Hippocampal formation (tissue), 2 donors: ENCODE data around the gene DDX1.
"Not testable (repeated sequence)": the region's sequence is repeated elsewhere in the genome, so short reads cannot be mapped to it uniquely, and the experiment has no call there.

Experiments
- DNase-seq, 2 donors: peaks; one replicate each; lab custom pipeline; 2025; lab: John Stamatoyannopoulos, UW

DDX1 gene

DNA sequence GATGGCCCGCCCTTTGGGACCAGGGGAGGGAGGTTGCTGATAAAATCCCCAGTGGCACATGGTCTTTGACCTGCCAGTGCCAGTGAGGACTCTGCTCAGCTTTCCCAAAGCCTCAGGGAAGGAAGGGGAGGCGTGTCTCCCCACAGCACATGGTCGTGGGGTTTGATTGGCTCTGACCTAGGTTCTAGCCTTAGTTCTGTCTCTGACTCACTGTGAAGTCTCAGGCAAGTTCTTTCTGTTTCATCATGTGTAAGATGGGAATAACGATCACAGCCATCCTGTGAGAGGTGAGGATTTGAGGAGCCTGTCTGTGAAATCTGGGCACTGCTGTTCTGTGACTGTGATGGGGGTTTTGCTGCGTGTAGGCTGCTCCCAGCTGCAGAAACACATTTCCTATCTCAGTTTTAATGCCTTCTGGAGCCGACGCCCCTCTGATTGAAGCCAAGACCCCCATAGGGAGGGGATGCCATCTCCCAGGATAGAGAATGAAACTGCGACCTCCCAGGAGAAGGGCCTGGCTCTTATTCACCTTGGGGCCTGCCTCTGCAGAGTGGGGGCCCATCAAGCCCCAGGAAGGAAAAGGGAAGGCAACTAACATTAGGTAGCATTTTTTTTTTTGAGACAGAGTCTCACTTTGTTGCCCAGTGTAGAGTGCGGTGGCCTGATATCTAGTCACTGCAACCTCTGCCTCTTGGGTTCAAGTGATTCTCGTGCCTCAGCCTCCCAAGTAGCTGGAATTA, 84.0 kb downstream of the DDX1 start:
- no peak for DNase-seq

DNA sequence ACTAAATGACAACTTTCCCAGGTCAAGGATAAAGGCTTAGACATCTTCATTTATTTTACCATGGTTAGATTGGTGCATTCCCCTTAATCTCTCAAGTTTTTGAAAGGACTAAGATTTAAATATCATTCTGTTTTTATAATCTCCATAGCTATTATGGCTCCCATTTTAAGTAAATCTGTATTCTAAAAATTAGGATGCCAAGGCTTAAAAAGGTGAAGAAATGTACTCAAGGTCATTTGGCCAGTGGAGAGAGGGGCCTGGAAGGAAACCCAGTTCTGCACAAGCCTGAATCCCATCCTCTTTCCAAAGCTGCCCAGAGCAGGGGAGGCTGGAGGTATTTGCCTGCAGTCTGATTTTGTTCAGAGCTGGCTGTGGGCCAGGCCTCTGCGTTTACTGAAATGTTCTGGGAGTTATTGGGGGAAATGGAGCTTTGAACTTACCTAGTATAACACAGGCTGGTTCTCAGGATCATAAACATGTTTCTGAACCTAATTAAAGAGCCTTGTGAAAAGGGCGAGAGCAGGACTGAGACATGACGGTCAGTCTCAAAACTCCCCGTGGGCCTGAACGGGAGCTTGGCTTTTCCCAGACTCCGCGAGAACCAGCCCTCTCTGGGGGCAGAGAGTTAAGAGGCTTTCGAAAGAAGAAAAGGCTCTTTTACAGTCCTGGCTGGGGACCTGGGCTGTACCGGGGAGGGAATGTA, 85.6 kb downstream of the DDX1 start:
- DNase-seq, result no peak

DNA sequence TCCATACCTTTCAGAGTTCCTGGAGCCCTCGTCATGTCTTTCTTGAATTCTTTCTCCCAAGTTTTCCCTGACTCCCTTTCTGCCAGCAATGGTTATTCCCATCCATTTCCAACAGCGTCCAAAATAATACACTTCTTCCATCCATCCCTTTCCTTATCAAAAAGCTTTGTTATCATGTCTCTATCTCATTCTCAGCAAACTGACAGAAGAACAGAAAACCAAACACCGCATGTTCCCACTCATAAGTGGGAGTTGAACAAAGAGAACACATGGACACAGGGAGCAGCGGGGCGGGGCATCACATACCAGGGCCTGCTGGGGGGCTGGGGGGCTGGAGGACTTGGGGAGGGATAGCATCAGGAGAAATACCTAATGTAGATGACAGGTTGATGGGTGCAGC, 86.7 kb downstream of the DDX1 start:
- no peak for DNase-seq

DNA sequence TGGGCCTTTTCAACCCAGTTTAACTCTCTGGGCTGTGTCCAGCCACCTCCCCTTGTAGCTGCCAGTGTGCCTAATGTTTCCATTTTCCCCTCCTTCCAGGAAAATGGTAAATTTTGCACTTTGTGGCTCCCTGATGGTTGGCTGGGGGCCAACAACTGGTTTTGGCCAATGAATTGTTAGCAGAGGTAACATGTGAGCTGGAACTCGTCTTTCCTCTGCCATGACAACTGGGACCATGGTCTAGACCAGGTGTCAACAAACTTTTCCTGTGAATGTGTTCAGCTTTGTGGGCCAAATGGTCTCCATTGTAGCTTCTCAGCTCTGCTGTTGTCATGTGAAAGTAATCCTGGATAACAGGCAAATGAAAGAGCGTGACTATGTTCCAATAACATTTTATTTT, 87.2 kb downstream of the DDX1 start:
- DNase-seq, result no peak

DNA sequence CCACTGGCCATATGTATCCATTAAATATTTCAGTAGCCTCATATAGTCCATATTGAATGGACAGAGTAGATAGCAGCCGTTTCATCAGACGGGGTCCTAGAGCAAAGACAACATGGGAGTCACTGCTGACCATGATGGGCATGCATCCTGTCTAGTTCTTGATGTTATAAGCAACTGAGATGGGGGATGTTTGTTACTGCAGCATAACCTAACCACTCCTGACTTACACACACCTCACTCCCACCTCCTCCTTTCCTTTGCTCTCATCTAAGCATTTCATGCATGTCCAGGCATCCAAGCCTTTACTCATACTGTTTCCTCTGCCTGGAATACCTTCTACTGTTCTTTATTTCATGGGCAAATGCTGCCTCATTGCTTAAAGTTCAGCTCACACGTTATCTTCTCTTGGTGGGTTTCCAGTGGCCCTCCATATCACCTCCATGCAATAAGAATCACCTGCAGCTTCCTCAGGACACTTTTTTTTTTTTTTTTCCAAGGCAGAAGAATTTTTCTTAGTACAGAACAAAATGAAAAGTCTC, 87.8 kb downstream of the DDX1 start:
- DNase-seq, result no peak

DNA sequence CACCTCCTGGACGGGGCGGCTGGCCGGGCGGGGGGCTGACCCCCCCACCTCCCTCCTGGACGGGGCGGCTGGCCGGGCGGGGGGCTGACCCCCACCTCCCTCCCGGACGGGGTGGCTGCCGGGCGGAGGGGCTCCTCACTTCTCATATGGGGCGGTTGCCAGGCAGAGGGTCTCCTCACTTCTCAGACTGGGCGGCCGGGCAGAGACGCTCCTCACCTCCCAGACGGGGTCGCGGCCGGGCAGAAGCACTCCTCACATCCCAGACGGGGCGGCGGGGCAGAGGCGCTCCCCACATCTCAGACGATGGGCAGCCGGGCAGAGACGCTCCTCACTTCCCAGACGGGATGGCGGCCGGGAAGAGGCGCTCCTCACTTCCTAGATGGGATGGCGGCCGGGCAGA, 88.5 kb downstream of the DDX1 start:
- DNase-seq, result not testable (repeated sequence)
